GM19240 (cell line): ENCODE data around the gene PKM.
"Not testable (repeated sequence)": the region's sequence is repeated elsewhere in the genome, so short reads cannot be mapped to it uniquely, and the experiment has no call there.

Source experiments
- DNase-seq: peaks from one replicate; pipeline ENCODE4 v3.0.0; 2011; ENCODE audit warnings: low spot score; ENCODE audit not compliant: insufficient read length

Gene PKM

GRCh38 chr15:72231066-72231832 lies at the start of gene PKM:
Gene PKM, minus strand, starts transcription at chr15:72231190. Its CDS starts 12,093 bp downstream, at chr15:72219097.
- DNase-seq: peak; percentile 36

DNA sequence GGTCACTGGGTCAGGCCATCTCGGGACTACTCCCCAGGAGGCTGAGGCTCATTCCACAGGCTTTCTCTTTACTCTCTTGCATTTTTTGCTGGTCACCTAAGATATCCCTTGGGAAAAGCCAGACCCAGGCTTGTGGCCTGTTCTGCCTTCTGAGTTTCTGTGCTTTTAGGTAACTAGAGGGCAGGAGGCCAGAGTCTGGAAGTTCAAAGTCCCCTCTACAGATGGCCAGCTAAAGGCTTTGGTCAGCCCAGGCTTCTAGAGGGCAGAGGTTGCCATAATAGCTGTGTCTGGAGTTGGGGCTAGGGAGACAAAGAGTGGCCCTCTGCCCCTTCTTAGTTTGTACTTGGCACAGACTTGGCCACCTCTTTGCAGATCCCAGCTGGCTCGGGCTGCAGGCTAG lies 49.8 kb upstream of the PKM start:
- no peak for DNase-seq

DNA sequence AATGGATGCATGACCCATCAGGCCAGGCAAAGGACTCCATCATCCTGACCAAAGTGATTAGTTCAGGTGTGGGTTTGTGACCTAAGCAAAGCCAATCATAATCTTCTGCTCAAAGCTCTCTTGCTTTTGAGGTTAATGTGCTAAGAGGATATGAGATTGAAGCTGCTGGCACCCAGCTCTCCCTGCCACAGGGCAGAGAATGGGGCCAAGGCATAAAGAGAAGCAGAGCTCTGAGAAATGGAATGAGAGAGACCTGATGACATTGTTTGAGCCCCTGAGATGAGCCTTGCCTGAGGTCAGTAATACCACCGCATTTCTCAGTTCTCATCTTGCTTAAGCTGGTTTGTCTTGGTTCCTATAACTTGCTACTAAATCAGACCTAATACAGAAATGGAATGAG lies 47.7 kb upstream of the PKM start:
- no peak for DNase-seq

GRCh38 chr15:72276326-72276700 lies 45.3 kb upstream of the PKM start:
- no peak for DNase-seq

DNA sequence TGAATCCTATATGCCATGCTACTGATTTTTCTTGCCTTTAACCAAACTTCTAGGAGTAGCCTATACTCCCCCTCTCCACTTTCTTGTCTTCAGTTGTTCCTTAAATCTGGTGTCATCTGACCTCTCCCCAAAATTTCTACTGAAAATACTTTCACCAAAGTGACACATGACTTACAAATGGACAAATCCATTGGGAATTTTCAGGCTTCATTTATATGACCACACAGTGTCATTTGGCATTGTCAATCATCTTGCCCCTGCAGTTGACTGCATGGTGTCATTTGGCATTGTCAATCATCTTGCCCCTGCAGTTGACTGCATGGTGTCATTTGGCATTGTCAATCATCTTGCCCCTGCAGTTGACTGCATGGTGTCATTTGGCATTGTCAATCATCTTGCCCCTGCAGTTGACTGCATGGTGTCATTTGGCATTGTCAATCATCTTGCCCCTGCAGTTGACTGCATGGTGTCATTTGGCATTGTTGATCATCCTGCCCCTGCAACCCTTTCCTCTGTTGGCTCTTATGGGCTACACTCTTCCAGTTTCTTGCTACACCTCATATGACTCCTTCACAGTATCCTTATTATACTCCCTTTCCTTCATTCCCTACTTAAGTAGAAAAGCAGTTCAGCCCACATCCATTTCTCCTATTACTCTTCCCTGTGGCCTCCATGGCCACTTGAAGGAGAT lies 44.8 kb upstream of the PKM start:
- not testable (repeated sequence) for DNase-seq

GRCh38 chr15:72272997-72273352 lies 42.0 kb upstream of the PKM start:
- no peak for DNase-seq

DNA sequence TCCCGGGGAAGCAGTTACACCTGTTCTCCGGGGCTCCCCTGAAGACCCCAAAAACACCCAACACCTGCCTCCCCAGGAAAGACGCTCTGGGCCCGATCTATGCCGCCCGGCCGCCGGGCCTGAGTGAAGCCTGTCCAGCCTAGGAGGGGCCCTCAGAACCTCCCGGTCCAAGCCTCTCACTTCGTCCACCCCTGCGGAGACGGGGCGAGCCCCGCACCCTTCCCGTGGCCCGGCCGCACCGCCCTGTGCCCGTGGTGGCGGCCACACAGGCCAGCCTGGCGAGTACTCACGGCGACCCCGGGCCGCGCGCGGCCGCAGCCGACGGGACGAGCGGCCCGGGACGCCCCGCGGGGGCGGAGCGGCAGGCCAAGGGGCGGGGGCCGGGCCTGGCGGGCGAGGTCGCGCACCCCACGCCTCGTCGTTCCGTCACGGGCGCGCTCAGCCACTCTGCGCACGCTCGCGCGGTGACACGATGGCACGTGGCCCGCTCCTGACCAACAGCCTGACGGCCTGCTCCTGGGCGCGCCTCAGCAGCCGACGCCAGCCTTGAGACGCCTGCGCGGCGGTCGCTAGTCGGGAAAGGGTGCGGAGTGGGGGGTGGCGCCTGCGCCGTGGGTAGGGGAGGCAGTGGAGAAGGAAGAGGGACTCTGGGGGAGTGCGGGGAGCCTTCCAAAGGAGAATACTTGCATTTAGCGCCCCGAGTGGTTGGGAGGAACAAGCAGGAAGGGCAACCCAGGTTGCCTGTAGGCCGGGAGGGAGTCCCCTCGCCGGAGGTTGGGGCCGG lies 41.4 kb upstream of the PKM start, which contains the start of gene PARP6:
PARP6 (minus strand) TSS at position 342 of the 784 bp plus-strand sequence. CDS start 5,077 bp downstream, outside the sequence.
- peak; percentile 97 for DNase-seq

GRCh38 chr15:72271895-72272212 lies 40.9 kb upstream of the PKM start:
- no peak for DNase-seq

DNA sequence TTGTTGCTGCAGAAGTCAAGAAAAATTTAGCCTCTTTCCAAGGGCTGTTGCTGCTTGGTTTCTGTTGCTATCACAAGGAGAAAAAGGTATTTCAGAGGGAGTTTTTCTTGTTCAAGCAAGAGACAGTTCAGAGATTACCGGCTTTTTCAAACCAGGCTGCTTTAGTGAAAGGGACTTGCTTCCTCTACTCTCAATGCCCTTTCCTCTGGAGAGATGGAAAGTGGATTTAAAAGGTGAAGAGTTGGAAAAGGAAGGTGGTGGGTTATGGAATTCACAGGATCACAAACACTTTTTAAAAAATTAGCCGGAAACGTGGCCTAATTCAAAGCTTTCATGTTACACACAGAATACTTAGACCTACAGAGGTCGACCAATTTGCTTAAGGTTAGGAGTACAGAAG lies 40.2 kb upstream of the PKM start:
- no peak for DNase-seq

DNA sequence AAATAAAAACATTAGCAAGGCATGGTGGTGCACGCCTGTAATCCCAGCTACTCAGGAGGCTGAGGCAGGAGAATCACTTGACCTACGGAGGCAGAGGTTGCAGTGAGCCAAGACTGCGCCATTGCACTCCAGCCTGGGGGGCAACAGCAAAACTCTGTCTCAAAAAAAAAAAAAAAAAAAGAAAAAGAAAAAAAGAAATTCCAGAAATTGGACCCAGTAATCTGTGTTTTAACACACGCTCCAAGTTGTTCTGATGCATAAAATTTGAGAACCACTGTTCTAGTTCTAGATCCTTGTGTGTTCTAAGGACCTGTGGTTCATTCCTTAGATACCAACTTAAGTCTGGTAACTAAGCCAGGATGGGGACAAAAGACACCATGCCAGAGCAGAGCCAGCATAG lies 38.7 kb upstream of the PKM start:
- DNase-seq: no peak

- no peak for DNase-seq
Measured at GRCh38 chr15:72265031-72265430, 34.0 kb upstream of the PKM start.

- DNase-seq: no peak
Measured at GRCh38 chr15:72252663-72253299, 21.8 kb upstream of the PKM start.

DNA sequence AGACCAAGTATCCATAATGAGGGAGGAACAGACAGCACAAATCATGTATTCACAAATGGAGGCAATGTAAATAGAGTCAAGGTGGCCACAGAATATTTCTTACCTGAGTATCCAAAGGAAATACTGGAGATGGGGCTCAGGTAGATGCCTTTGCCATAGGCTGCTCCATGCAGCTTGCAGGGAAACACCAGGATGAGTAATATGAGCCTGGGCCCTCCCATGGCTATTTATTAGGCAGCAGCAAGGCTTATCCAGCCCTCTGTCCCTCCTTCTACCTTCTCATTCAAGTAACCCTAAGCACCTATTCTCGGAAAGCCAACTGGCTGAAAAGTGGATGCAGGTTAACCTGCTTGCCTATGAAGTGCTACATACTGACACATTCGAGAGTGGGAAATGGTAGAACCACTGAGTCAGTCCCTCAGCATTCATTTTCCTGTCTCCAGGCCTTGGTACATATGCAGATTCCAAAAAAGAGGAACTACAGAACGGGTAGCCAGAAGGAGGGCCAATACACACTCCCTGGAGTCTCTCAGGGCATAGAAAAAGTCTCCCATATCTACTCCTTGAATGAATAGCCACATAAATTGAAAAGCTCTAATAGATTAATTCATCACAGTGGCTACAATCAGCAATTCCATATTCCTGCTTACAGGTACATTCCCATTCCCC lies 18.3 kb upstream of the PKM start:
- DNase-seq: no peak

DNA sequence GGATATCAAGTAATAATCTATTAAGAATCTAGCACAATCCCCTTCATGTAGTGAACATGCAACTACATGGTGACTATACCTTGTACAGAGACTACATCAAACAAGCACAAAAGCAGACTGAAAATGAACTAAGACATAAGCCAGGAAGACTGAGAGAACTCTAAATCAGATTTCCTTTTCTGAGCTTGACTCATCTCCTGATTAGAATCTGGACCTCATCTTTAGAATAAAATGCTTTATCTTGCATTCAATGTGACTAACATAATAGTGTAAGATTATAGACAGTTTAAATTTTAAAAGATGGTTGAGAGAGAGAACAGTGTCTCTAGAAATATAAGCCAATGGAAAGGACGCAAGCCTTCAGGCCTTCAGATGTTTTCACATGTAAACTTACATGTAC lies 17.5 kb upstream of the PKM start:
- DNase-seq: no peak

DNA sequence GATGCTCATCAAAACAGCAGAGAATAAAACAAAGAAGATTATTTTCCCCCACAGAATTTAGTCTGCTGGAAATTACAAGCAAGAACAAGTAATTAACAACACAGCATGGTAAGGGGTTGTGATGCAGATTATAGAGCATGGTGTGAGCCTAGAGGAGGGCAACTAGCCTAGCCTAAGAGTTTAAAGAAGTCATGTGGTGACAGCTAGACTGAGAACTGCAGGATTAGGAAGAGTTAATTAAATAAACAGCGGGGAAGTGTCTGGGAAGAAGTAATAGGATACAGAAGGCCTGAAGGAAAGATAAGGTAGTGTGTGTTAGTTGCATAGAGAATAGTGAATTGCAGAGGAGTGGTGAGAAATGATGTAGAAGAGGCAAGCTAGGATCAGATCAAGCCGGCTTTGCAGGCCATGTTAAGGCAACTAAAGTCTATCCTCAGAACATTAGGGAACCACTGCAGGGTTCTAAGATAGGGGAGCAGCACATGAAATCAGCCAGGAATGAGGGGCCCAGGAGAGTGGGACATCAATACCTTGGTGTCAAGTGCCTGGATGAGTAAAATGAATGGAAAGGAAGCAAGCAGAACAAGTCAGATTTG lies 11.9 kb upstream of the PKM start:
- no peak for DNase-seq

GRCh38 chr15:72239652-72240051 lies 8.7 kb upstream of the PKM start:
- DNase-seq: no peak

DNA sequence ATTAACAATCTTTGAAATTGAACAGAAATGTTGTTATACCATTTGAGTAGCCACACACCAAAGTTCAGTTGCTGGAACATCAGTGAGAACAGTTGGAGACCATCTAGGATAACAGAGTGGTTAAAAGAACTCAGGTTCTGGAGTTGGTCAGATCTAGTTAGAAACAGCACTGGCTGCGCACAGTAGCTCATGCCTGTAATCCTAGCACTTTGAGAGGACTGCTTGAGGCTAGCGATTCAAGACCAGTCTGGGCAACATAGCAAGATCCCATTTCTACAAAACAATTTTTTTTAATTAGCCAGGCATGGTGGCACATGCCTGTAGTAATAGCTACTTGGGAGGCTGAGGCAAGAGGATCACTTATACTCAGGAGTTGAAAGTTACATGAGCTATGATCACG lies 7.6 kb upstream of the PKM start:
- DNase-seq: no peak

DNA sequence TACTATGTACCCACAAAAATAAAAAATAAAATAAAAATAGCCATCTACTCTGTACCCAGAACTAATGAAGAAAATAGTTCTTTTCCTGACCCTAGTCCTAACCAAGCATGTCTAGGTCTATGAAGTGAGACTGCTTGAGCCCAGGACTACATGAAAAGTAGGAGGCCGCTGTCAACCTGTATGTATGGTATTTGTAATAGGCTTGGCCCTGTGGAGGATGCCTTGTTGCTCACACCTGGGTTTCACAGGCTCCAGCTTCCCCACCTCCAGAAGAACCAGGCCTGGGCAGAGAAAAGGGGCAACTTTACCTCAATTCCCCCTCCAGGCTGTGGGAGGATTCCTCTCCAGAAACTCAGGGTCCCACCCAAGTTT lies 6.8 kb upstream of the PKM start:
- no peak for DNase-seq

DNA sequence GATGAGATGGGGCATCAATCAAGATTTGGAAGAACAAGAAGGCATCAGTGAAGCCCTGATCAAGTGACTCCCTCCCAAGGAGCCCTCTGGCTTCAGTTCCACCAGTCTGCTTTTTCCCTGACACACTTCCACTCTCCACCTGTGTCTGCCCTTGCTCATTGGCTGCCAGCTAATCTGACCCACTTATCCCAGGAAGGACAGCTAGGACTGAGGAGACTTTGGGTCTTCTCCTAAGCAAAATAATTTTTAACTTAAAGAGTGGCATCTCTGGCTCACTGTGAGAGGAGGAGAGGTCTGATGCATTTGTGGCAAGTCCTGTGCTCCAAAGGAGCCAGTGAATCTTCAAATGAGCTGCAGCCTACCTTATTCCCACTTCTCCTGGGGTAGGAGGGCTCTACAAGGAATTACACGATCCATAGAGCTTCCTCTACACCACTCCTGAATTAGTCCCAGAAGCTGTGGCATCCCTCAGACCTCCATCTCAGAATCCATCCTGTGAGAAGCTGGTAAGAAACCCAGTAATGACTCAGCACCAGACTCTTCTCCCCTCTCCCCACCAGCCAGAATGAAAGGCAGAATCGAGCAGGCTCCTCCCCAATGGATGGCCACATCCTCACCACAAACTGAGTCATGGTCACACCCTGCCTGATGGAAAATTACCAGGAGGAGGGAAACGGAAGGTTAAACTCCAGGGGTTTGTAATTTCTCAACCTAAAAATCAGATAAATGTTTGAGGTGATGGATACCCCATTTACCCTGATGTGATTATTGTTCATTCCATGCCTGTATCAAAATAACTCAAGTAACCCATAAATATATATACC lies 6.3 kb upstream of the PKM start:
- peak; percentile 41 for DNase-seq

- DNase-seq: no peak
Measured at GRCh38 chr15:72236381-72237003, 5.5 kb upstream of the PKM start.
